HL-60/S4 (cell line): Measurements from ENCODE around the gene SPATA2L.
"Not testable (repeated sequence)": the region's sequence is repeated elsewhere in the genome, so short reads cannot be mapped to it uniquely, and the experiment has no call there.

Experiments
- in situ Hi-C: fragments of 300-500 bp; cut with MboI; formaldehyde crosslinking; loops from 2 replicates; pipeline ENCODE4 v1.14.3; 2022; ENCODE audit warnings: low sequenced_read_pairs

SPATA2L gene

DNA sequence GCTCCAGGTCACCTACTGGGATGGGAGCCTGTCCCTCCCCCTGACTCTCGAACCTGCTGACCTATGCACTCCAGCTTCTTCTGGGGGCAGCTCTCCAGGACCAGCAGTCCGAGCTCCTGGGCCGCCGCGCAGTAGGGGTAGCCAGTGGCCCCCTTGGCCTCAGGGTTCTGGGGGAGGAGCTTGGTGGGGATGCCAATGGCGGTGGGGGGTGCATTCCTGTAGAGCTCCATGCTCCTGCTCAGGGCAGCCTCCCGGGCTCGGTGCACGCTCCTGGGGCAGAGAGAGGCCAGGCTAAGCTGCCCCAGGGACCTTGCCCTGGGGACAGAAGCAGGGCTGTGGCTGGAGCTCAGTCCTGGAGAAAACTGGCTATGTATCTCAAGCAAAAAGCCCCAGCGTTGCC is 7.7 kb upstream of the SPATA2L start:
- in situ Hi-C loops, result no loop called here

DNA sequence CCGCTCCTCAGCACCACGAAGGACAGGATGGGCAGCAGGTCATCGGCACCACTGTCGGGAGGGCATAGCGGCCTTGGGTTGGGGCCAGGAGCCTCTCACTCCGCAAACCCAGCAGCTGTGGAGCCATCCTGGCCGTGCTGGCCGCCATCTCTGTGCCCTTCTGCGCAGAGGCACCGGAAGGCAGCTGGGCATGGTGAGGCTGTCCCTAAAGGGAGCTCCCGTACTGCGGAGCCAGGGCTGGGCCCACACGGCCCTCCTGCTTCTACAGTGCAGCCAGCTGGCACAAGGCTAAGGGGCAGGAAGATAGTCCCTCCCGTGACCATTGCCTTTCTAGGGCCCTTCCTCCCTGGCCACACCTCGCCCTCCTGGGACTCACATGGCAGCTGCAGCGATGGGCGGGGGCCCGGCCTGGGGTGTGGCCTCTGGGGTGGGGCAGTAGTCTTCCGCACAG is 7.0 kb upstream of the SPATA2L start:
- in situ Hi-C loops, result no loop called here

DNA sequence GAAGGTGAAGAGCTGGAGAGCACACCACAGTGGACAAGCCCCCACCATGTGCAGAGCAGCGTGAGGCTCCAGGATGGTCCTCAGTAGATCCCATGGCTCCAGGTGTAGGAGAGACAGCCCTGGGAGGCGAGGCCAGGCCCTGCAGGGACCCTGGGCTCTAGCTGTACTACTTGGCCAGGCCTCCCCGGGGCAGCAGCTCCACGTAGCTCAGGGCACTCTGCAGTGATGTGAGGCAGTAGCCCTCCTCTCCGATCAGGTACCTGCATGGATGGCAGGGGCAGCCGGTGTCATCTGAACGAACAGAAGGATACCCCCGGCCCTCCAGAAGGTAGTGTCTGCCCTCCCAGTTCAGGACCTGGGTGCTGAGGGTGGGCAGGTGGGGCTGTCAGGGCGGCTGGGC is 6.2 kb upstream of the SPATA2L start:
- in situ Hi-C loops, result no loop called here

DNA sequence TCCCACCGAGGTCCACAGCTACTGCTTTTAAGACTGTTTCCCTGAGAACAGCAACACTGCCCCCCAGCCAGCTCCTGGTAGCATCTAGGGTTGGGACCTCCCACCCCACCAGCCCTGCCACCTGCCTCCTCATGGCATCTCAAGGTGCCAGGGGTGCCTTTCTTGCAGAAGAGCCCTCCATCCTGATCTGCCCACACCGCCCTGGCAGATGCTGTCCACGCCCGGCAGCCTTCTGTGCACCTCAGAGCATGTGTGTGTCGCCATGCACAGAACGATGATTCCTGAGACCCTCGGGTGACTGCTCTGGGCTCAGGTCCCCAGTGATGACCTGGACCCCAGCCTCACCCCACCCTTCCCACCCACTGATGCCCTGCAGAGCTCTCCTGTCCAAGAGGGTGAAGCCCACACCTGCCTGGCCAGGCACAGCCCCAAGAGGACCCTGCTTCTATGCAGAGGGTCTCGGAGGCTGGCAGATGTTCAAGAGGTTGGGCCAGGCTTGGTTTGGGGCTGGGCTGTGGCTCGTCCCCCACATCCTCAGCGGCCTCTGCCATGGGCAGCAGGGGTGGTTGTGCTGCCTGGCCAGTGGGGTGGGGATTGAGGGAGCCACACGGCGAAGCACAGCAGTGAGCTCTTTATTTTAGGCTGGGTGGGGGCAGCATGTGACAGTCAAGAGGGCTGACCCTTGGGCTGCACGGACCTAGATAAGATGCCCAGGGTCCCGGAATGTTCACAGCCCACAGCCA is 5.2 kb upstream of the SPATA2L start:
- in situ Hi-C loops, result no loop called here

DNA sequence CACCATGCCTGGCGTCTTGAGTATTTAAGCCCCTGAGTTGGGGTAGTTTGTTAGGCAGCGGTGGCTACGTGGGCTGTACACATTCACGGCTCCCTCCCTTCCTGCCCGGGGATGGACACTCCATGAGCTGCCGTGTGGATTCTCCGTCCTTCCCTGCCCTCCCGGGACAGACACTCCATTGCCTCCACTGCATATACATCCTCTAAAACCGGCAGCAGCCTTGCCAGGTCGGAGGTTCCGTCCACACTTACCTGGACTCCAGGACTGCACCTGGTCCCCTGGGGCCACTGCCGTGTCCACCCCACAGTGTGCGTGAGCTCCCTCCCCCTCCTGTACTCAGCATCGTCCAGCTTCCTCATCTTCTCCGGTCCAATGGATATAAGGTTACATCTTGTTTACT is 3.5 kb upstream of the SPATA2L start:
- in situ Hi-C loops, result no loop called here

DNA sequence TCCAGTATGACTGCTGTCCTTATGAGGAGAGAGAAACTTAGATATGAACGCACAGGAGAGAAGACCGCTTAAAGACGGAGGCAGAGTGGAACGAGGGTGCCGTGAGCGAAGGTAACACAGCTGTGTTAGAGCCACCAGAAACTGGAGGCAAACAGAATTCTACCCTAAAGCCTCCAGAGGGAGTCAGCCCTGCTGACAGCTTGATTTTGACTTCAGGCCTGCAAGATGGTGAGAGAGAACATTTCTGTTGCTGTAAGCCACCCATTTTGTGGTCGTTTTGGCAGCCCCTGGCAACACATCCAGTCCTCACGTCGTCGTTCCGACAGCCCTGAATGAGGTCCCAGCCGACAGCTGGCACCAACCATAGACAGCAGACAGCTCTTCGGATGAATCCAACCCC is 2.8 kb upstream of the SPATA2L start:
- in situ Hi-C loops, result no loop called here

DNA sequence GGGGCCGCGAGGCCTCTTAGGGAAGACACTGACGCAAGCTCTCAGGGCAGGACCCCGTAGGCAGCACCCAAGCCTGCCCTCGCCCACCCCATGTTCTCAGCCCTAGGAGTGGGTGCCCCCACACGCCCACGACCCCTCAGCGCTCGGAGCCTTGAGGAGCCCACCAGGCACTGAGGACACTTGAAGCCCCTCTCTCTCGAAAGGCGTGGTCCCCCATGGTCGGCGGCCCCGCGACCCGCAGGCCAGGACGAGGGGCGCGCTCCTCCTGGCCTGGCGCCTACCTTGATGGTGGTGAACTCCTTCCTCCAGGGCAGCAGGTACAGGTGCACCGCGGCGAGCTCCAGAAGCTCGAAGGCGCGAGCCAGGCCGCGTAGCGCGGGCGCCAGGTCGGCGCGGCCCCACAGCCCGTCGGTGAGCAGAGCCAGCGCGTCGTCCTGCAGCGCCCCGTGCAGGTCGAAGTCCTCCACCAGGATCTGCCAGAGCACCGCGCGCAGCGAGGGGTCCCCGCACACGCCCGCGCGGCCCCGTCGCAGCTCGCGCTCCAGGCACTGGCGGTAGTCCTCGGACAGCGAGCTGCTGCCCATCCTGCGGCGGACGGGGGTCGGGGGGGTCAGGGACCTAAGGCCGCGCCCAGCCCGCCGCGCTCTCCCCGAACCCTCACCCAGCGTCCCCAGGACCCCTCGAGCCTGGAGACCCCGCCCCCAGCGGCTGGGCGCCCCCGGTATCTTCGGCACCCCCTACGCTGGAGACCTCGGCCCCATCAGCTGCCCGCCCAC is 668 bp downstream of the SPATA2L start:
- in situ Hi-C loops, result no loop called here

DNA sequence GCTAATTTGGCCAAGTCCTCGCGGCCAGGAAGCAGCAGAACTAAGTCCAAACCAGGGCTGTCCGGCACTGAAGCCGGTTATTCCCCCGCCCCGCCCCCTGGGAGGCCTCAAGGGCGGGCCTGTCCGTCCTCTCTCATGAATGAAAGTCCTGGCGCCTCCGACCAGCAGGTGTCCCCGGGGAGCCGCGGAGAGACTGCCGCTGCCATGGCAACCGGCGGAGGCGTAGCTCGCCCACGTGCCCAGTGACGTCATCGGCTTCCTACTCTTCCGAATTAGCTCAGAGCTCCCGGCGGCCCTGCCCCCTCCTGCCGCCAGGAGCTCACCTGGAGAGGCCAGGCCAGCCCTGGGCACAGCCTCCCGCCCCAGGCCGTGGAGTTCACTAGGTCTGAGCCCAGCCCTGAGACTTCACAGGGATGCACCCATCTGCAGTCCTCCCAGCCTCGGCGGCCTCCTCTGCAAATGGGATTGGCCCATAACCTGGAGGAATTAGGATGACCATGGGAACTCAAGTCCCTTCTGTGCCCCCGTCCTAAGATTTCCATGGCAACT is 1.3 kb downstream of the SPATA2L start:
- in situ Hi-C loops, result no loop called here

DNA sequence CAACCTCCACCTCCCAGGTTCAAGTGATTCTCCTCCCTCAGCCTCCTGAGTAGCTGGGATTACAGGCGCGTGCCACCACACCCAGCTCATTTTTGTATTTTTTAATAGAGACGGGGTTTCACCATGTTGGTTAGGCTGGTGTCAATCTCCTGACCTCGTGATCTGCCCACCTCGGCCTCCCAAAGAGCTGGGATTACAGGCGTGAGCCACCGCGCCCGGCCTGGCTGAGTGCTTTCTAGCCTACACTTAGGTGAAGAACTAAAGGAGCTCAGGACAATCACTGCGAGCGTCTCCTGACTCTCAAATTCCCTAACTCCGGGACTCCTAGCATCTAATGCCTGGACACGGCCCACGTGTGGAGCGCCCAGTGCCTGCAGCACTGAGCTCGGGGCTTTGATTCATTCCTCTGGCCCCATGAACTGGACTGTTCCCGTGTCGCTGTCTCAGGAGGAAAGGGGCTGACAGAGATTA is 1.8 kb downstream of the SPATA2L start:
- in situ Hi-C loops, result not testable (repeated sequence)

DNA sequence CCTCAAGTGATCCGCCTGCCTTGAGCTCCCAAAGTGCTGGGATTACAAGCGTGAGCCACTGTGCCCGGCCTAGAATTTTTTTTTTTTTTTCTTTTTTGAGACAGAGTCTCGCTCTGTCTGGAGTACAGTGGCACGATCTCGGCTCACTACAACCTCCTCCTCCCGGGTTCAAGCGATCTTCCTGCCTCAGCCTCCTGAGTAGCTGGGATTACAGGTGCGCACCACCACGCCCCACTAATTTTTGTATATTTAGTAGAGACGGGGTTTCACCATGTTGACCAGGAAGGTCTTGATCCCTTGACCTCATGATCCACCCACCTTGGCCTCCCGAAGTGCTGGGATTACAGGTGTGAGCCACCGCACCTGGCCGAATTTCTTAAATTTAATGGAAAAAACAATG is 2.8 kb downstream of the SPATA2L start:
- in situ Hi-C loops, result not testable (repeated sequence)

DNA sequence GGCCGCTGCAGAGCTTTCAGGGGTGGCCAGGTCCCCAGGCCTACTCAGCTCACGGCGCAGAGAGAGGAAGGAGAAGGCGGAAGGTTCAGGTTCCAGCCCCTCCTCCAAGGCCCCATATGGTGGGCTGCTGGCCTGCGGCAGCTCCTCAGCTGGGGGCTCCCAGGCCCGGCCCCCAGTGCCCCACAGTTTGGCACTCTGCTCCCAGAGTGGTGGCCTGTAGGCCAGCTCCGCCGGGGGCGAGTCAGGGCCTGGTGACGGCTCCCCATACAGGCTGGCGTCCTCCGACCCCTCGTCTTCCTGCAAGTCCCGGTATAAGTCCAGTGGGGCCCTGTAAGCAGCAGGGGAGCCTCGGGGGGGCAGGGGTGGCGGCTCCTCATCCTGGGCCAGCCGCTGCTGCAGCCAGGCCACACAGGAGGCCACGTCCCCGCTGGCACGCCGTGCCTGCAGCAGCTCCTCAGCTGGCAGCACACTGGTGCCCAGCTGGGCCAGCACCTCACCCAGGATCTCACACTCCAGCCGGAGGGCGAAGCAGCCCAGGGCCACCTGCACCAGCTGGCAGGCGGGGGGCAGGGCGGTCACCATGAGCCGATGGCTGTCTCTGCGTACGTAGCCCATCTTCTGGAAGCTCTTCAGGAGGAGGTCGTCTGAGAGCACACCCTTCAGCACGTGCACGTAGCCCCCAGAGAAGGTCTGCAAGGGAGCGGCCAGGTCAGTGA is 3.7 kb downstream of the SPATA2L start:
- in situ Hi-C loops, result no loop called here

DNA sequence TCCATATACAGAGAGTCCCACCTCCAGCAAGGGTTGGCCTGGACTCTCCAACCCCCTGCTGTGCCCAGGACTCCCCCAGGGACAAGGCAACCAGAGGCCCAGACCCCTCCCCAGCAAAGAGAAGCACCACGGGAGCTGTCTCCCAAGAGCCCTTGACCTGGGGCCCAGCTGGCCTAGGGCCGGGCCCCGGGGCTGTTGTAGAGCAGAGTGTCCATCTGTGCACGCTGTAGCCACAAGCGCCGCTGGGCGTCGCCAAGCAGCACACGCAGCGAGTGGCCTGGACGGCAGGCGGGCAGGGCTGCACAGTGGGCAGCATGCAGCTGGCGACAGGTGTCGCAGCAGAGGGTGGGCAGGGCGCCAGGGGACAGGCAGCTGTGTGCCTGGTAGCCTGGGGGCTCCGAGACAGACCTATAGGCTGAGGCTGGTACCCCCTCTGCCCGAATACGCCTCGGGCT is 4.3 kb downstream of the SPATA2L start:
- in situ Hi-C loops, result no loop called here

DNA sequence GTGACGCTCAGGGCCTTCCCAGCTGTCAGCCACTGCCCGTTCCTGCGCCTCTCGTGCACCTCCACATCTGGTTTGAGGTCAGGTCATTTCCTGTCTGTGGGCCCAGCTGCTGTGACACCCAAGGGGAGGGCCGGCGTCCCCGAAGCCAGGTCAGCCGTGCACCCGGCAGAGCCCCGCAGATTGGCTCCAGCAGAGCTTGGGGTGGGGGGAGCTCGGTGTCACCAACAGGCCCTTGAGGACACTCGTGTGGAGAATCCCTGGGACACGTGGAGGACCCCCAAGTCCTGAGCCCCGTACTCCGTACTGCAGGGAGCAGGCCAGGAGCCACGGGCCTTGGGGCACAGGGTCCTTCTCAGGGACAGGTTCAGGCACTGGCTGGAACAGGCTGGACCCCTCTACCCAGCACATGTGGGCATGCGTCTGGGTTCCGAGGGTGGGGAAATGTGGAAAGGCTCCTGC is 4.8 kb downstream of the SPATA2L start:
- in situ Hi-C loops, result no loop called here

DNA sequence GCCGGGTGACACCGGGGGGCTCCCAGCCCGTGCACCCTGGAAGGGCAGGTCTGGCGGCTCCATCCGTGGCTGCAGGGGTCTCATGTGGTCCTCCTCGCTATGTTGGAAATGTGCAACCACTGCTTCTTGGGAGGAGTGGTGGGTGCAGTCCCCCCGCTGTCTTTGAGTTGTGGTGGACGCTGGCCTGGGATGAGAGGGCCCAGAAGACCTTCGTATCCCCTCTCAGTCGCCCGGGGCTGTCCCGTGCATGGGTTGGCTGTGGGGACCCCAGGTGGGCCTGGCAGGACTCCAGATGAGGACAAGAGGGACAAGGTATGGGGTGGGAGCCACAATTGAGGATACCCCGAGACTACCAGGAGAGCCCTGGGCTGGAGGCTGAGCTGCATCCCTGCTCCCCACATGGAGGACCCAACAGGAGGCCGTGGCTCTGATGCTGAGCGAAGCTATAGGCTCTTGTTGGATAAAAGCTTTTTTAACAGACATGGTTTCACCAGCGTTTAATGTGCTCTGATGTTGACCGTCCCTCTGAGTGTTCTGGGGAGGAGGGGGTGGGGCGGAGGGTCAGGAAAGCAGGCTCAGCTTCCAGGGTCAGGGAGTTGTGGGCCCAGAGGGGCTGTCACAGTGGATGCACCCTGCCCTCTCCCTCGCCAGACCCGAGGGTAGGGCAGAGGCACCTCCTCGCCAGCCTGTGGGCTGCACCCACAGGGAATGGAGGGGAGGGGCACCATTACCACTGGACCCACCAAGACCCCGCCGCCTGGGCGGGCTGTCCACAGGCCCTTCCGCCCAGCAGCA is 5.4 kb downstream of the SPATA2L start:
- in situ Hi-C loops, result no loop called here

DNA sequence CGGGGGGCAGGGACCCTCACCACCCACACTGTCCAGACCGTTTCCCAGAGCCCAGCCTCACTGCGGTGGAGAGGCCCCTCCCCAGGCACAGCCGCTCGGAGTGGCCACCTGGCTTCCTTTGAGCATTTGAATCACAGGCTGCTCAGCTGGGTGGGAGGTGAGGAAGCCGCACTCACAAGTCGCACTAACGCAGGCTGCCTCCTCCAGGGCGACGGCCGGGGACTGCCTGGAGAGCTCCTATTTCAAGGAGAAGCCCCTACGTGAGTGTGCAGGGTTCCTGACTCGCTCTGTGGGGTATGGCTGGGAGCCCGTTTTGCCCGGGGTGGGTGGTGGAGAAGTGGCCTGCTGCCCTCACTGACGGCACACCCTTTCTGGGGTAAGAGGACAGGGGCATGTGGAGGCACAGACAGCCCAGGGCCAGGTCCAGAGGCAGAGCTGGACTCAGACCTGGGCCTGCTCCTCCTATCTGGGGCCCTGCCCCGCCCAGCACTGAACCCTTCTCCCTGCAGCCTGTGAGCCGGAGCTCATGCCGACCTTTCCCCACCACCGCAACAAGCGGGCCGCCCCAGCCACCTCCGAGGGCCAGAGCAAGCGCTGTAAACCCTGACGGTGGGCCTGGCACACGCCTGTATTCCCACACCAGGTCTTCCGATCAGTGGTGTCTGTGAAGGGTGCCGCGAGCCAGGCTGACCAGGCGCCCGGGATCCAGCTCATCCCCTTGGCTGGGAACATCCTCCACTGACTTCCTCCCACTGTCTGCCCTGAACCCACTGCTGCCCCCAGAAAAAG is 6.2 kb downstream of the SPATA2L start:
- in situ Hi-C loops, result no loop called here

DNA sequence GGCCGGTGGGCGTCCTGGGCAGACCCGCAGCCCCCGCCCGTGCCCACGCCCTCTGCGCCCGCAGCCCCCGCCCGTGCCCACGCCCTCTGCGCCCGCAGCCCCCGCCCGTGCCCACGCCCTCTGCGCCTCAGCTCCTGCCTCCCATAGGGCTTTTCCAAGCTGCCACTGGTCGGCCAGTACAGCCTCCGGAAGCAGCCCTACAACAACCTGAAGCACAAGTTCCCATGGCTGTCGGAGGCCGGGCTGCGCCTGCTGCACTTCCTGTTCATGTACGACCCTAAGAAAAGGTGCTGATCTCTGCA is 6.8 kb downstream of the SPATA2L start:
- in situ Hi-C loops, result not testable (repeated sequence)

DNA sequence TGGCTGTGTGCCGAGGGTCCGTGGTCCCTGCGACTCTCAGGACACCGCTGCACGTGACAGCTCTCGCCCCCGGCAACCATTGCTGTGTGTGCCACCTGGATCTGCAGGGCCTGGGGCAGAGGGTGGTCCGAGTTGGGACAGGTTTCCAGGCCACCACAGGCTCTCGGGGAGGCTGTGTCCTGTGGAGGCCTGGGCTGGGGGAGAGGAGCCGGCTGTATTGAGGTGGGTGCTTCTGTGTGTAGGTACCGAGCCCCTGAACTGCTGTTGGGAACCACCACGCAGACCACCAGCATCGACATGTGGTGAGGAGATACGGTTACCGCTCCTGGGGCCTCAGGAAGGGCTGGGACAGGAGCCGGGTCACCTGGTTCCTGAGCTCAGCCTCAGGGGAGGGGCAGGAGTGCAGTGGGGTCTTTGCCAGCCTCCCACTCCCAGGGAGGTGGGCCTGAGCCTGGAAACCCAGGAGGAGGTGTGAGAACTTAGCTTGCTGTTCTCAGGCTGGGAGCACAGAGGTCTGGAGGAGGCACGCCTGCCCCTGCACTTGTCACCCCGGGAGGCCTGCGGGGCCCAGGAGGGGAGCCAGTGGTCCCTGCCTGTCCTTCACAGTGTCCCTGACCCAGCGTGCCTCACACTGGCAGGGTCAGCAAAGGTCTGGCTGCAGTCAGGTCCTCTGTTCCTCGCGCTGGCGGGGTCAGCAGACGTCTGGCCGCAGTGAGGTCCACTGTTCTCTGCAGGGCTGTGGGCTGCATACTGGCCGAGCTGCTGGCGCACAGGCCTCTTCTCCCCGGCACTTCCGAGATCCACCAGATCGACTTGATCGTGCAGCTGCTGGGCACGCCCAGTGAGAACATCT is 7.3 kb downstream of the SPATA2L start:
- in situ Hi-C loops, result no loop called here

DNA sequence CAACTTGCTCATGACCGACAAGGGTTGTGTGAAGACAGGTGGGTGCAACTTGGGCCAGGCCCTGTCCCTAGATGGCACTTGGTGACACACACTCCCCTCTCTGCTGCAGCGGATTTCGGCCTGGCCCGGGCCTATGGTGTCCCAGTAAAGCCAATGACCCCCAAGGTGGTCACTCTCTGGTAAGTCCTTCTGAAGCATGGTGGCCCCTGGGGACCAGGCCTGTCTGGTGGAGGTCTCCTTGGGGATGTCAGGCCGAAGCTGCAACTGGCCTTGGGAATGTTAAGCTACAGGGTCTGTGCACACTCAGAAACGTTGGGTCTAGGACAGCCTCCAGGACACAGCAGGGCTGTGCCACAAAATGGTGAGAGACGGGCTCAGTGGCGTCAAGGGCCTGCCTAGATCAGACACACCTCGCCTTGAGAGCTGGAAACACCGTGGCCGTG is 8.2 kb downstream of the SPATA2L start:
- in situ Hi-C loops, result no loop called here
